H1 (cell line): ENCODE measurements around the gene IFT122. TPM values are rescaled to one million over a fixed set of nuclear protein-coding genes. Genes with fewer than 3 reads are reported as not detected.

Source experiments
- CTCF ChIA-PET: fragments of 300-600 bp; sonication (Branson Sonifier 250); formaldehyde crosslinking; loops from one replicate; lab custom pipeline; 2021; ENCODE audit not compliant: partially characterized antibody; lab: Charles Lee
- POLR2A ChIA-PET: fragments of 300-600 bp; sonication (Branson Sonifier 250); formaldehyde crosslinking; loops from one replicate; lab custom pipeline; 2021; ENCODE audit warnings: inconsistent platforms; ENCODE audit not compliant: partially characterized antibody; lab: Charles Lee
- DNase-seq, 2 experiments: peaks; one replicate each; pipeline versions ENCODE4 v3.0.0 to v3.0.0-alpha.2; 2010 to 2022; ENCODE audit warnings: low spot score in 2 of 2, low read depth in 1 of 2, mixed read lengths in 1 of 2
- FAIRE-seq: peaks from 2 replicates; lab custom pipeline; 2011; peaks lifted over from hg19 to GRCh38; lab: Jason Lieb, UNC
- H2AFZ ChIP-seq: 2 replicates; pipeline ENCODE4 v1.8.1; 2012; ENCODE audit warnings: low read length, inconsistent platforms
- H2AK5ac ChIP-seq: 2 replicates; pipeline ENCODE4 v1.6.1; 2013; ENCODE audit warnings: low read depth, low read length
- H2BK120ac ChIP-seq: replicated peaks from 2 replicates; pipeline ENCODE3; 2013; ENCODE audit warnings: low read depth, low read length, inconsistent platforms
- H2BK12ac ChIP-seq: 2 replicates; pipeline ENCODE4 v1.6.1; 2013; ENCODE audit warnings: low read depth, low read length
- H2BK15ac ChIP-seq: 2 replicates; pipeline ENCODE4 v1.6.1; 2013; ENCODE audit warnings: low read length
- H2BK20ac ChIP-seq: 2 replicates; pipeline ENCODE4 v1.6.1; 2013; ENCODE audit warnings: low read length
- H2BK5ac ChIP-seq: 2 replicates; pipeline ENCODE4 v1.6.1; 2013; ENCODE audit warnings: low read depth, low read length
- H3K14ac ChIP-seq: 2 replicates; pipeline ENCODE4 v1.6.1; 2013; ENCODE audit warnings: inconsistent platforms; ENCODE audit not compliant: insufficient read length
- H3K18ac ChIP-seq: 2 replicates; pipeline ENCODE4 v1.6.1; 2013; ENCODE audit warnings: low read length; ENCODE audit errors: extremely low read depth
- H3K23ac ChIP-seq: 2 replicates; pipeline ENCODE4 v1.6.1; 2013; ENCODE audit warnings: inconsistent platforms; ENCODE audit not compliant: insufficient read length
- H3K23me2 ChIP-seq: 2 replicates; pipeline ENCODE4 v1.6.1; 2013; ENCODE audit warnings: low read depth, low read length
- H3K27ac ChIP-seq: 2 replicates; pipeline ENCODE4 v1.6.1; 2011; ENCODE audit warnings: low read depth, low read length, inconsistent platforms
- H3K27me3 ChIP-seq, 4 experiments: replicated peaks in 1 of 4; 1 replicate in 1 of 4; 2 replicates in 3 of 4; pipeline versions ENCODE4 v1.6.1 to v1.8.1; 2011 to 2013; ENCODE audit warnings: low read length in 3 of 4, mild to moderate bottlenecking in 3 of 4, inconsistent platforms in 2 of 4, mixed read lengths in 2 of 4, moderate library complexity in 1 of 4; ENCODE audit not compliant: control insufficient read depth in 3 of 4, insufficient read depth in 3 of 4; ENCODE audit errors: extremely low read depth in 1 of 4
- H3K36me3 ChIP-seq, 4 experiments: 2 replicates each; pipeline versions ENCODE4 v1.6.1 to v1.8.1; 2011 to 2013; ENCODE audit warnings: mild to moderate bottlenecking in 4 of 4, low read length in 3 of 4, moderate library complexity in 2 of 4, control low read depth in 1 of 4, inconsistent platforms in 1 of 4; ENCODE audit not compliant: insufficient read depth in 4 of 4, control insufficient read depth in 2 of 4
- H3K4ac ChIP-seq: replicated peaks from 2 replicates; pipeline ENCODE3; 2013; ENCODE audit warnings: low read length, low read depth, mixed read lengths, inconsistent platforms; ENCODE audit not compliant: insufficient read length
- H3K4me1 ChIP-seq, 4 experiments: replicated peaks in 1 of 4; 1 replicate in 1 of 4; 2 replicates in 3 of 4; pipeline versions ENCODE4 v1.6.1 to v1.8.1; 2011 to 2013; ENCODE audit warnings: low read length in 3 of 4, inconsistent platforms in 2 of 4, mixed read lengths in 1 of 4; ENCODE audit not compliant: insufficient read depth in 4 of 4, control insufficient read depth in 3 of 4
- H3K4me2 ChIP-seq, 2 experiments: 2 replicates each; pipeline versions ENCODE4 v1.6.1 to v1.8.1; 2011 to 2013; ENCODE audit warnings: low read depth in 2 of 2, low read length in 2 of 2, control low read depth in 1 of 2, inconsistent platforms in 1 of 2, mild to moderate bottlenecking in 1 of 2; ENCODE audit not compliant: insufficient read depth in 1 of 2
- H3K4me3 ChIP-seq, 4 experiments: fragments of 200-600, 300-600 bp in 1 of 4; sonication (generic), shearing (Covaris generic), sonication (Bioruptor Twin) in 1 of 4; 2 replicates each; pipeline versions ENCODE4 v1.5.1 to v1.8.1; 2011 to 2016; ENCODE audit warnings: low read length in 4 of 4, low read depth in 3 of 4, control low read depth in 2 of 4, inconsistent platforms in 2 of 4, mild to moderate bottlenecking in 2 of 4, mixed read lengths in 1 of 4, moderate library complexity in 1 of 4; ENCODE audit not compliant: insufficient read depth in 2 of 4; ENCODE audit errors: extremely low read depth in 1 of 4
- H3K56ac ChIP-seq: replicated peaks from 2 replicates; pipeline ENCODE3; 2013; ENCODE audit warnings: low read depth, mild to moderate bottlenecking, mixed read lengths, low read length, inconsistent platforms; ENCODE audit not compliant: insufficient read length
- H3K79me1 ChIP-seq: 2 replicates; pipeline ENCODE4 v1.6.1; 2013; ENCODE audit warnings: low read depth, low read length, control low read depth
- H3K79me2 ChIP-seq, 2 experiments: 2 replicates each; pipeline versions ENCODE4 v1.6.1 to v1.8.1; 2012 to 2013; ENCODE audit warnings: low read length in 2 of 2, mild to moderate bottlenecking in 2 of 2, inconsistent platforms in 1 of 2; ENCODE audit not compliant: insufficient read depth in 2 of 2, control insufficient read depth in 1 of 2
- H3K9ac ChIP-seq, 4 experiments: replicated peaks in 1 of 4; 1 replicate in 1 of 4; 2 replicates in 3 of 4; pipeline versions ENCODE4 v1.6.1 to v1.8.1; 2011 to 2013; ENCODE audit warnings: low read depth in 3 of 4, low read length in 3 of 4, control low read depth in 2 of 4, mild to moderate bottlenecking in 2 of 4, moderate library complexity in 2 of 4, inconsistent platforms in 1 of 4; ENCODE audit errors: extremely low read depth in 1 of 4
- H3K9me3 ChIP-seq, 2 experiments: 2 replicates each; pipeline versions ENCODE4 v1.6.1 to v1.8.1; 2012 to 2013; ENCODE audit warnings: mild to moderate bottlenecking in 2 of 2, moderate library complexity in 2 of 2, control low read depth in 1 of 2, inconsistent platforms in 1 of 2, low read depth in 1 of 2, low read length in 1 of 2, mixed read lengths in 1 of 2; ENCODE audit not compliant: insufficient read depth in 2 of 2
- H4K20me1 ChIP-seq, 2 experiments: replicated peaks in 1 of 2; 2 replicates each; pipeline versions ENCODE3 to v1.8.1; 2011 to 2013; ENCODE audit warnings: inconsistent platforms in 2 of 2, low read length in 2 of 2, mild to moderate bottlenecking in 1 of 2; ENCODE audit not compliant: insufficient read depth in 2 of 2, control insufficient read depth in 1 of 2
- H4K5ac ChIP-seq: 2 replicates; pipeline ENCODE4 v1.6.1; 2013; ENCODE audit warnings: low read length, low read depth, mixed read lengths, inconsistent platforms; ENCODE audit not compliant: insufficient read length
- H4K8ac ChIP-seq: 2 replicates; pipeline ENCODE4 v1.8.0; 2013; ENCODE audit warnings: mild to moderate bottlenecking, moderate library complexity, low read length, inconsistent platforms; ENCODE audit not compliant: insufficient read depth; ENCODE audit errors: extremely low read depth
- H4K91ac ChIP-seq: replicated peaks from 2 replicates; pipeline ENCODE3; 2013; ENCODE audit warnings: low read length, mixed read lengths, inconsistent platforms; ENCODE audit not compliant: insufficient read length
- ASH2L ChIP-seq: fragments of 200-600, 300-600 bp; sonication (generic); IDR thresholded peaks from one replicate; pipeline ENCODE4 v1.7.1; 2017; ENCODE audit warnings: low read length
- CEBPB ChIP-seq: IDR thresholded peaks from 2 replicates; pipeline ENCODE4 v1.6.1; 2012; ENCODE audit warnings: low read depth, low read length
- FOSL1 ChIP-seq: IDR thresholded peaks from 2 replicates; pipeline ENCODE4 v1.6.1; 2011; ENCODE audit warnings: mild to moderate bottlenecking, low read depth, low read length, moderate library complexity; ENCODE audit not compliant: insufficient read depth
- MAX ChIP-seq: IDR thresholded peaks from 2 replicates; pipeline ENCODE4 v1.6.1; 2012; ENCODE audit warnings: inconsistent platforms
- SIX5 ChIP-seq: IDR thresholded peaks from 2 replicates; pipeline ENCODE4 v1.6.1; 2011; ENCODE audit warnings: mild to moderate bottlenecking, low read depth, low read length
- SP1 ChIP-seq: IDR thresholded peaks from 2 replicates; pipeline ENCODE4 v1.6.1; 2011; ENCODE audit warnings: low read depth, low read length
- TAF1 ChIP-seq: IDR thresholded peaks from 2 replicates; pipeline ENCODE4 v1.6.1; 2011; ENCODE audit warnings: mild to moderate bottlenecking, low read depth, low read length
- TAF7 ChIP-seq: optimal IDR thresholded peaks from 2 replicates; pipeline ENCODE3; 2011; ENCODE audit warnings: low read depth, mild to moderate bottlenecking, inconsistent platforms, low read length, moderate library complexity, borderline replicate concordance
- TBP ChIP-seq: IDR thresholded peaks from 2 replicates; pipeline ENCODE4 v1.6.1; 2011; ENCODE audit warnings: low read depth, low read length, improper control_type of control experiment
- whole genome bisulfite sequencing, 2 experiments: shearing (Covaris generic) in 1 of 2; methylation state at CpG; one replicate each; pipeline versions ENCODE4 v1.1.6 to v1.1.7; 2013 to 2015; ENCODE audit warnings: low lambda C conversion rate in 2 of 2, mixed read lengths in 2 of 2, inconsistent platforms in 1 of 2, low coverage in 1 of 2, missing lambda C conversion rate in 1 of 2; ENCODE audit not compliant: insufficient replicate concordance in 2 of 2, insufficient coverage in 1 of 2, insufficient read length in 1 of 2; ENCODE audit errors: extremely low coverage in 1 of 2, missing lambda C conversion rate in 1 of 2; 5-methylcytosine and 5-hydroxymethylcytosine counted together
- polyA plus RNA-seq, 7 experiments: library from polyadenylated mRNA; depleted of rRNA in 3 of 7; stranded (reverse) in 5 of 7; unstranded in 2 of 7; fragments of >200 nt in 5 of 7; fragments of 200-250 nt in 2 of 7; gene quantifications; 1 replicate in 5 of 7; 2 replicates in 1 of 7; 4 replicates in 1 of 7; pipeline versions ENCODE4 v1.2.1 to v1.2.3, GENCODE V29; 2011 to 2013; ENCODE audit warnings: missing spikeins in 2 of 7, mixed read lengths in 2 of 7
- total RNA-seq: library from RNA; stranded (reverse); fragmentation: NEBNext Ultra II Directional; extraction: Animal tissue kit (Norgen Biotek cat#: 25700); gene quantifications from 2 replicates; pipeline ENCODE4 v1.2.1, GENCODE V29; 2021

The IFT122 gene
- total and polyA plus RNA-seq, 2 of the 8 experiments (the other 6 are each of a cell fraction or from before 2014, with no cell fraction given): 23.7 to 25.1 TPM

GRCh38 chr3:129462361-129462968 is 22.4 kb downstream of the IFT122 start:
- H2BK12ac ChIP-seq: no peak overlapping the region
- no peak overlapping the region for H2BK15ac ChIP-seq
- H3K18ac ChIP-seq: no peak overlapping the region
- no peak overlapping the region for H2BK5ac ChIP-seq
- DNase-seq (no peak), FAIRE-seq (no peak)
- CTCF ChIA-PET: interaction anchor here (1.4 kb wide), 1 partner anchor 18 kb away, joined by 4 read pairs; no protein-coding TSS in a partner anchor
- no peaks in the 10 kb centered on the region for H3K79me2 ChIP-seq
- no peak overlapping the region for H3K4me3 ChIP-seq
- no peaks in the 10 kb centered on the region for H3K27me3 ChIP-seq
- H3K9ac ChIP-seq: no peak overlapping the region
- H3K36me3 ChIP-seq: peaks cover 0 to 24% (median under 1%) of the 10 kb centered on the region in 4 experiments; a peak in 5 of 8 replicates
- H4K5ac ChIP-seq: no peak overlapping the region
- H4K8ac ChIP-seq: no peak overlapping the region
- no peak overlapping the region for H3K4ac ChIP-seq
- no peak overlapping the region for H2BK120ac ChIP-seq
- H3K23me2 ChIP-seq: peaks cover 2% of the 10 kb centered on the region; the same call in 1 of the 2 replicates
- no peaks in the 10 kb centered on the region for H3K9me3 ChIP-seq
- 87% methylated on average over 3 of the region's 3 CpGs; no CpG with 5 or more reads in 1 of the 2 experiments for WGBS, 2 experiments
- POLR2A ChIA-PET: no interaction called here
- no peak overlapping the region for H3K56ac ChIP-seq
- H3K14ac ChIP-seq: no peak overlapping the region
- H3K79me1 ChIP-seq: no peaks in the 10 kb centered on the region
- H2AK5ac ChIP-seq: no peak overlapping the region
- TF ChIP-seq TAF7 (no peak), SIX5 (no peak), CEBPB (no peak), TAF1 (no peak), TBP (no peak), MAX (no peak), FOSL1 (no peak), ASH2L (no peak), SP1 (no peak)
- H4K91ac ChIP-seq: no peak overlapping the region
- H3K4me1 ChIP-seq: no peaks in the 10 kb centered on the region
- H2AFZ ChIP-seq: no peak overlapping the region
- H4K20me1 ChIP-seq: no peaks in the 10 kb centered on the region
- no peak overlapping the region for H3K27ac ChIP-seq
- H3K4me2 ChIP-seq: no peak overlapping the region
- H2BK20ac ChIP-seq: no peak overlapping the region
- H3K23ac ChIP-seq: no peak overlapping the region
